ENCODE data around the gene CELF3. TPM values are rescaled to one million over a fixed set of nuclear protein-coding genes. Genes with fewer than 3 reads are reported as not detected.

CELF3 gene
- total RNA-seq, 1 donor = not detected

- Histone ChIP-seq H3K4me1 (ENCODE audit: insufficient read depth, low read length) (peaks cover 15% of the 10 kb centered on the region), H3K79me2 (ENCODE audit: insufficient read depth, low read length) (peaks cover 4% of the 10 kb centered on the region), H4K20me1 (ENCODE audit: insufficient read depth, low read length) (no peaks in the 10 kb centered on the region), H3K36me3 (ENCODE audit: insufficient read depth, low read length) (peaks cover 45% of the 10 kb centered on the region), H3K27ac (ENCODE audit: low read depth, low read length) (no peak overlapping the region), H3K27me3 (ENCODE audit: insufficient read depth, low read length) (no peaks in the 10 kb centered on the region), H3K9me3 (ENCODE audit: low read depth, low read length) (no peaks in the 10 kb centered on the region), H2AFZ (ENCODE audit: low read length) (no peak overlapping the region), H3K4me3 (ENCODE audit: insufficient read depth, low read length) (no peak overlapping the region), H3K4me2 (ENCODE audit: insufficient read depth, low read length) (no peak overlapping the region)
- TF ChIP-seq CTCF (IDR thresholded peaks at IDR 0.05; ENCODE audit: extremely low read depth, low read depth, low read length) = no peak
- DNase-seq (ENCODE audit: insufficient read length, low spot score, missing footprints) = peak; percentile 38
Observed at GRCh38 chr1:151760597-151761385, 44.2 kb upstream of the CELF3 start.

GRCh38 chr1:151759241-151759640, 42.6 kb upstream of the CELF3 start:
- H3K9me3 ChIP-seq (ENCODE audit: low read depth, low read length) = no peaks in the 10 kb centered on the region
- peaks cover 13% of the 10 kb centered on the region for H3K4me1 ChIP-seq (ENCODE audit: insufficient read depth, low read length)
- H3K27ac ChIP-seq (ENCODE audit: low read depth, low read length) = no peak overlapping the region
- no peak for TF ChIP-seq CTCF (IDR thresholded peaks at IDR 0.05; ENCODE audit: extremely low read depth, low read depth, low read length)
- no peak overlapping the region for H3K4me2 ChIP-seq (ENCODE audit: insufficient read depth, low read length)
- no peaks in the 10 kb centered on the region for H4K20me1 ChIP-seq (ENCODE audit: insufficient read depth, low read length)
- no peaks in the 10 kb centered on the region for H3K27me3 ChIP-seq (ENCODE audit: insufficient read depth, low read length)
- peaks cover 3% of the 10 kb centered on the region for H3K79me2 ChIP-seq (ENCODE audit: insufficient read depth, low read length)
- DNase-seq (ENCODE audit: insufficient read length, low spot score, missing footprints) = no peak
- H2AFZ ChIP-seq (ENCODE audit: low read length) = no peak overlapping the region
- H3K4me3 ChIP-seq (ENCODE audit: insufficient read depth, low read length) = no peak overlapping the region
- H3K36me3 ChIP-seq (ENCODE audit: insufficient read depth, low read length) = peaks cover 45% of the 10 kb centered on the region

GRCh38 chr1:151756291-151756690, 39.7 kb upstream of the CELF3 start:
- Histone ChIP-seq H3K79me2 (ENCODE audit: insufficient read depth, low read length) (no peaks in the 10 kb centered on the region), H3K4me1 (ENCODE audit: insufficient read depth, low read length) (peaks cover 4% of the 10 kb centered on the region), H3K4me2 (ENCODE audit: insufficient read depth, low read length) (no peak overlapping the region), H3K27me3 (ENCODE audit: insufficient read depth, low read length) (no peaks in the 10 kb centered on the region), H3K27ac (ENCODE audit: low read depth, low read length) (no peak overlapping the region), H4K20me1 (ENCODE audit: insufficient read depth, low read length) (no peaks in the 10 kb centered on the region), H3K36me3 (ENCODE audit: insufficient read depth, low read length) (peaks cover 35% of the 10 kb centered on the region), H3K9me3 (ENCODE audit: low read depth, low read length) (no peaks in the 10 kb centered on the region), H3K4me3 (ENCODE audit: insufficient read depth, low read length) (no peak overlapping the region), H2AFZ (ENCODE audit: low read length) (no peak overlapping the region)
- DNase-seq (ENCODE audit: insufficient read length, low spot score, missing footprints) = peak; percentile 71
- no peak for TF ChIP-seq CTCF (IDR thresholded peaks at IDR 0.05; ENCODE audit: extremely low read depth, low read depth, low read length)

- no peak overlapping the region for H3K4me2 ChIP-seq (ENCODE audit: insufficient read depth, low read length)
- H3K36me3 ChIP-seq (ENCODE audit: insufficient read depth, low read length) = no peaks in the 10 kb centered on the region
- peaks cover 42% of the 10 kb centered on the region for H3K27me3 ChIP-seq (ENCODE audit: insufficient read depth, low read length)
- peaks cover 7% of the 10 kb centered on the region for H3K9me3 ChIP-seq (ENCODE audit: low read depth, low read length)
- H3K4me3 ChIP-seq (ENCODE audit: insufficient read depth, low read length) = no peak overlapping the region
- no peak overlapping the region for H3K27ac ChIP-seq (ENCODE audit: low read depth, low read length)
- no peak for TF ChIP-seq CTCF (IDR thresholded peaks at IDR 0.05; ENCODE audit: extremely low read depth, low read depth, low read length)
- no peak overlapping the region for H2AFZ ChIP-seq (ENCODE audit: low read length)
- H3K79me2 ChIP-seq (ENCODE audit: insufficient read depth, low read length) = no peaks in the 10 kb centered on the region
- DNase-seq (ENCODE audit: insufficient read length, low spot score, missing footprints) = no peak
- no peaks in the 10 kb centered on the region for H4K20me1 ChIP-seq (ENCODE audit: insufficient read depth, low read length)
- no peaks in the 10 kb centered on the region for H3K4me1 ChIP-seq (ENCODE audit: insufficient read depth, low read length)
Observed at GRCh38 chr1:151741516-151741915, 24.9 kb upstream of the CELF3 start.
